ENCODE results near the gene FMNL2. TPM values are rescaled to one million over a fixed set of nuclear protein-coding genes. Genes with fewer than 3 reads are reported as not detected.

The FMNL2 gene
- total RNA-seq, 1 experiment from 2014 or later, result 43.1 TPM

GRCh38 chr2:152402780-152403759 is 68.1 kb downstream of the FMNL2 start:
- Histone ChIP-seq H3K4me1 (ENCODE audit: insufficient read depth, low read length, poor library complexity, severe bottlenecking) (peaks cover 29% of the 10 kb centered on the region), H3K36me3 (ENCODE audit: insufficient read depth, low read length, poor library complexity, severe bottlenecking) (no peaks in the 10 kb centered on the region), H3K4me3 (ENCODE audit: low read depth, low read length, poor library complexity, severe bottlenecking) (no peak overlapping the region), H3K9me3 (ENCODE audit: low read depth, low read length, poor library complexity, severe bottlenecking) (no peaks in the 10 kb centered on the region), H3K27ac (ENCODE audit: low read depth, low read length, poor library complexity, severe bottlenecking) (no peak overlapping the region), H3K27me3 (replicated peaks; ENCODE audit: insufficient read depth, low read depth, low read length, poor library complexity) (no peaks in the 10 kb centered on the region)
- CTCF ChIA-PET, result no interaction called here
- intact Hi-C loops (cut with micrococcal nuclease; ENCODE audit: unreplicated experiment), result no loop called here
- TF ChIP-seq EZH2 (IDR thresholded peaks at IDR 0.05; ENCODE audit: borderline replicate concordance, low read depth, low read length, poor library complexity, severe bottlenecking), result no peak
- no peak for TF ChIP-seq CTCF (conservative IDR thresholded peaks at IDR 0.05; ENCODE audit: low read depth, low read length)
- no peak for DNase-seq (ENCODE audit: low spot score)
- POLR2A ChIA-PET (ENCODE audit: low non-redundant PET), result interaction anchor here (0.6 kb wide), 1 partner anchor 49 kb away, joined by 3 read pairs; no protein-coding TSS in a partner anchor
- no TSS peak for BruUV-seq (replicated peaks)

- Histone ChIP-seq H3K36me3 (ENCODE audit: insufficient read depth, low read length, poor library complexity, severe bottlenecking) (no peaks in the 10 kb centered on the region), H3K4me3 (ENCODE audit: low read depth, low read length, poor library complexity, severe bottlenecking) (no peak overlapping the region), H3K9me3 (ENCODE audit: low read depth, low read length, poor library complexity, severe bottlenecking) (no peaks in the 10 kb centered on the region), H3K27ac (ENCODE audit: low read depth, low read length, poor library complexity, severe bottlenecking) (no peak overlapping the region), H3K4me1 (ENCODE audit: insufficient read depth, low read length, poor library complexity, severe bottlenecking) (peaks cover 40% of the 10 kb centered on the region), H3K27me3 (replicated peaks; ENCODE audit: insufficient read depth, low read depth, low read length, poor library complexity) (no peaks in the 10 kb centered on the region)
- TF ChIP-seq CTCF (conservative IDR thresholded peaks at IDR 0.05; ENCODE audit: low read depth, low read length) (no peak), EZH2 (IDR thresholded peaks at IDR 0.05; ENCODE audit: borderline replicate concordance, low read depth, low read length, poor library complexity, severe bottlenecking) (no peak)
- intact Hi-C loops (cut with micrococcal nuclease; ENCODE audit: unreplicated experiment), result no loop called here
- BruUV-seq (replicated peaks), result no TSS peak
- POLR2A ChIA-PET (ENCODE audit: low non-redundant PET), result no interaction called here
- CTCF ChIA-PET, result no interaction called here
- DNase-seq (ENCODE audit: low spot score), result no peak
These were observed 70.5 kb downstream of the FMNL2 start for GRCh38 chr2:152405206-152406118.

- ChIA-PET POLR2A (ENCODE audit: low non-redundant PET) (interaction anchor here (0.9 kb wide), 1 partner anchor 15 kb away, joined by 4 read pairs; no protein-coding TSS in a partner anchor), CTCF (interaction anchor here (0.6 kb wide), 1 partner anchor 166 kb away, joined by 4 read pairs; no protein-coding TSS in a partner anchor)
- TF ChIP-seq CTCF (conservative IDR thresholded peaks at IDR 0.05; ENCODE audit: low read depth, low read length), result no peak
- TF ChIP-seq EZH2 (IDR thresholded peaks at IDR 0.05; ENCODE audit: borderline replicate concordance, low read depth, low read length, poor library complexity, severe bottlenecking), result no peak
- BruUV-seq (replicated peaks), result no TSS peak
- DNase-seq (ENCODE audit: low spot score), result no peak
- H3K27me3 ChIP-seq (replicated peaks; ENCODE audit: insufficient read depth, low read depth, low read length, poor library complexity), result no peaks in the 10 kb centered on the region
- intact Hi-C loops (cut with micrococcal nuclease; ENCODE audit: unreplicated experiment), result no loop called here
- no peak overlapping the region for H3K27ac ChIP-seq (ENCODE audit: low read depth, low read length, poor library complexity, severe bottlenecking)
- peaks cover 48% of the 10 kb centered on the region for H3K4me1 ChIP-seq (ENCODE audit: insufficient read depth, low read length, poor library complexity, severe bottlenecking)
- no peaks in the 10 kb centered on the region for H3K36me3 ChIP-seq (ENCODE audit: insufficient read depth, low read length, poor library complexity, severe bottlenecking)
- H3K9me3 ChIP-seq (ENCODE audit: low read depth, low read length, poor library complexity, severe bottlenecking), result no peaks in the 10 kb centered on the region
- no peak overlapping the region for H3K4me3 ChIP-seq (ENCODE audit: low read depth, low read length, poor library complexity, severe bottlenecking)
These were observed 71.3 kb downstream of the FMNL2 start for GRCh38 chr2:152406119-152406835.

All from A673 (cell line).